Activated naive CD8-positive, alpha-beta T cell treated with anti-CD3 and anti-CD28 coated beads for 36 hours (primary cell): ENCODE data around the gene ERGIC1. TPM values are rescaled to one million over a fixed set of nuclear protein-coding genes. Genes with fewer than 3 reads are reported as not detected.

Experiments used
- DNase-seq: peaks from one replicate; pipeline ENCODE4 v3.0.0; 2021
- H3K27ac Mint-ChIP-seq: one replicate; pipeline ENCODE4 v1.8.0; 2022; ENCODE audit warnings: mild to moderate bottlenecking, moderate library complexity, mixed read lengths
- H3K27me3 Mint-ChIP-seq: one replicate; pipeline ENCODE4 v1.8.0; 2022; ENCODE audit warnings: mild to moderate bottlenecking, mixed read lengths
- H3K36me3 Mint-ChIP-seq: one replicate; pipeline ENCODE4 v1.8.0; 2021; ENCODE audit warnings: mild to moderate bottlenecking, mixed read lengths
- H3K4me1 Mint-ChIP-seq: one replicate; pipeline ENCODE4 v1.8.0; 2021; ENCODE audit warnings: mixed read lengths
- H3K4me3 Mint-ChIP-seq: one replicate; pipeline ENCODE4 v1.8.0; 2022; ENCODE audit warnings: mild to moderate bottlenecking, moderate library complexity, mixed read lengths
- H3K9me3 Mint-ChIP-seq: one replicate; pipeline ENCODE4 v1.8.0; 2022; ENCODE audit warnings: mixed read lengths
- total RNA-seq, 2 experiments: library from RNA; stranded (reverse); gene quantifications; one replicate each; pipeline ENCODE4 v1.2.3, GENCODE V29; 2021

ERGIC1 gene
- total RNA-seq, 2 experiments from 2014 or later = 45.9 to 46.9 TPM

- Mint-ChIP-seq H3K27me3 (no peaks in the 10 kb centered on the region), H3K4me3 (peak overlapping the region; percentile 16), H3K4me1 (peaks cover 35% of the 10 kb centered on the region), H3K36me3 (peaks cover 13% of the 10 kb centered on the region), H3K27ac (peak overlapping the region; percentile 45), H3K9me3 (no peaks in the 10 kb centered on the region)
- DNase-seq = no peak
Measured at GRCh38 chr5:172832383-172833315, 1.4 kb upstream of the ERGIC1 start.

DNA sequence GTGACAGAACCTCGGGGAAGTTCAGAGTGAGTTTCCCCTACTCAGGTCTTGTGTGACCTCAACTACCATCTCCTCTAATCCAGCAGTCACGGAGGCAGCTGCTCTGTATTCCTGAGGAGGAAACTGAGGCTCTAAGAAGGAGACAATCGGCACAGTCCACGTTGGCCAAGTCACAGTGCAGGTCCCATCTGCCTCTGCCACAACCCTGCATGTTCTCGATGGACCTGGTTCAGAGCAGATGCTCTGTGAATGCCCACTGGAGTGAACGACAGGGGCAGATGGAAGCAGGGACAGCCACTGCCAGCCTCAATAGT lies 722 bp upstream of the ERGIC1 start:
- Mint-ChIP-seq H3K27me3 (no peaks in the 10 kb centered on the region), H3K9me3 (no peaks in the 10 kb centered on the region), H3K27ac (peak overlapping the region; percentile 45), H3K4me1 (peaks cover 40% of the 10 kb centered on the region), H3K36me3 (peaks cover 13% of the 10 kb centered on the region), H3K4me3 (peak overlapping the region; percentile 86)
- no peak for DNase-seq

- Mint-ChIP-seq H3K4me3 (peak overlapping the region; percentile 86), H3K27ac (peak overlapping the region; percentile 76), H3K4me1 (peaks cover 40% of the 10 kb centered on the region), H3K27me3 (no peaks in the 10 kb centered on the region), H3K9me3 (no peaks in the 10 kb centered on the region), H3K36me3 (peaks cover 15% of the 10 kb centered on the region)
- no peak for DNase-seq
Measured at GRCh38 chr5:172834415-172835289, 601 bp downstream of the ERGIC1 start.

GRCh38 chr5:172835290-172835993 lies 1.4 kb downstream of the ERGIC1 start:
- Mint-ChIP-seq H3K27me3 (no peaks in the 10 kb centered on the region), H3K4me1 (peaks cover 40% of the 10 kb centered on the region), H3K9me3 (no peaks in the 10 kb centered on the region), H3K36me3 (peaks cover 15% of the 10 kb centered on the region), H3K27ac (peak overlapping the region; percentile 76), H3K4me3 (peak overlapping the region; percentile 86)
- DNase-seq = no peak

DNA sequence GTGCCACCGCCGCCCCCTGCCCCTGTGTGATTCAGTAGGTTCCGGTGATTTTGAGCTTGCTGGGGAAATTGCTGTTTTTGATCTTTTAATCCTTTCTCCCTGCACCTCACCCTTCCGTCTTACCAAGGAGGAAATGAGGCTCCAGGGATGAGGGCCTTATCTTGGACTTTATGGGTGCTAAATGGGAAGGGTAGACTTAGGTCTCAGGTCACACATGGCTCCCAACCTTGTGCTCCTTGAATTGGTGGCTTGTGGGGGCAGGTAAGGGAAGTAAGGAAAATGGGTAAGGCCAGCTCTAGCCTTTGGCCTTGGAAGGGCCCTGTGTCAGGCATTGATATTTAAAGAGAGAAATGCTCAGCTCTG lies 1.9 kb downstream of the ERGIC1 start:
- Mint-ChIP-seq H3K9me3 (no peaks in the 10 kb centered on the region), H3K36me3 (peaks cover 15% of the 10 kb centered on the region), H3K27me3 (no peaks in the 10 kb centered on the region), H3K4me1 (peaks cover 40% of the 10 kb centered on the region), H3K27ac (no peak overlapping the region), H3K4me3 (peak overlapping the region; percentile 6)
- DNase-seq = no peak

- peaks cover 40% of the 10 kb centered on the region for H3K4me1 Mint-ChIP-seq
- no peaks in the 10 kb centered on the region for H3K27me3 Mint-ChIP-seq
- peak overlapping the region; percentile 59 for H3K4me3 Mint-ChIP-seq
- no peaks in the 10 kb centered on the region for H3K9me3 Mint-ChIP-seq
- peak; percentile 55 for DNase-seq
- peaks cover 19% of the 10 kb centered on the region for H3K36me3 Mint-ChIP-seq
- H3K27ac Mint-ChIP-seq = peak overlapping the region; percentile 81
Measured at GRCh38 chr5:172837640-172838039, 3.6 kb downstream of the ERGIC1 start.

DNA sequence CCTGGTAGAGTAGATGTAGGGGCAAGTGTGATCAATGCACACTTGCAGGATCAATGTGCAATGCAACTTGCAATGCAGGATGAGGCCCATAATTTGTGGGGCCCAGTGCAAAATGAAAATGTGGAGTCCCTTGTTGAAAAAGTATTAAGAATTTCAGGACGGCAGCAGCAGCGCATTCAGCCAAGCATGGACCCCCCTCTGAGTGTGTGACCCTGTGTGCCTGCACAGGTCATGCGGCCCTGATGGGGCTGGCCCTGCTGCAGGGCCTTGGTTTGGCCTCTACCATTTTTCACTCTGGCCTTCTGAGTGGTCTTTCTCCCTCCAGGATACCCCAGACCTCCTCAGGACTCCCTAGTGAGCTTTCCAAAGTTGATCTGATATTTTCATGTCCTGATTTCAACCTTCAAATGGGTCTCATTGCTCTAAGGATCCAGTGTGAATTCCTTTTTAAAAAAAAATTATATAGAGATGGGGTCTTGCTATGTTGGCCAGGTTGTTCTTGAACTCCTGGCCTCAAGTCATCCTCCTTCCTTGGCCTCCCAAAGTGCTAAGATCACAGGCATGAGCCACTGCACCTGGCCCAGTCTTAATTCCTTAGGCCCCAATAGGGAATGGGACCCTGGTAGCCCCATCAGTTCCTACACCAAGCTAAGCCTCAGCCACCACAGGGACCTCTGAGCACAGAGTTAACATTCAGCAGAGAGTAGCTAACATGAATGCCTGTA lies 4.3 kb downstream of the ERGIC1 start:
- peaks cover 21% of the 10 kb centered on the region for H3K36me3 Mint-ChIP-seq
- H3K4me3 Mint-ChIP-seq = no peak overlapping the region
- H3K27ac Mint-ChIP-seq = peak overlapping the region; percentile 81
- peaks cover 37% of the 10 kb centered on the region for H3K4me1 Mint-ChIP-seq
- no peak for DNase-seq
- no peaks in the 10 kb centered on the region for H3K27me3 Mint-ChIP-seq
- no peaks in the 10 kb centered on the region for H3K9me3 Mint-ChIP-seq

DNA sequence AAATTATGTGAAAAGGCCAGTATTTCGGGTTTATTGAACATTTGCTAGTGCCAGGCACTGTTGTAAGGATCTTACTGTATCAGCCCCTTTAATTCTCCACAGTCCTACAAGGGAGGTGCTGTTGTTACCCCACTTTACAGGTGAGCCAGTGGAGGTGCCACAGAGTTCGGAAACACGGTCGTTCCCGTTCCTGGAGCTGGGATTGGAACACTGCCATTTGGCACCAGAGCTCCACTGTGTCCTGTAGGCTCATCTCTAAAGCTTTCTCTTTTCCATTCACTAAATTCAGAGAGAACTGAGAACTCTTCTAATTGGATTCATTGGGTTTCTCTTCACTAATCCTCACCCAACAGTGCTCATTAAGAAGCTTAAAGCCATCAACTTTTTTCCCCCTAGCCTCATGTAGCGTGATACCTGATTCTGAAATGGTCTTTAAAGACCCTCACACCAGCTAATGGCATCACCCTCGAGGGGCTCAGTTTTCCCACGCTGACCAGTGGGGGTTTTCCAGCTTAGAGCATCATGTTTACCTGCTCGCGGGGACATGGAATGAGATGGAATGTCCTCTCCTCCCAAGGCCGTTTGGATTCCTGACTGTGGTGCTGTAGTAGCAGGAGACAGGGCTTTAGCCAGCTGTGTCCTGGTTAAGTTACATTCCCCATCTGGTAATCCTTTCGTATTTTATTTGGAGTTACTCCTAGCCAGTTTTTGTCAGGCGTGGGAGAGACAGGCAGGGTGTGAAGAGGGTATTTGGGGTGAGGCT lies 5.8 kb downstream of the ERGIC1 start:
- Mint-ChIP-seq H3K27me3 (no peaks in the 10 kb centered on the region), H3K4me1 (peaks cover 38% of the 10 kb centered on the region), H3K36me3 (peaks cover 22% of the 10 kb centered on the region), H3K9me3 (no peaks in the 10 kb centered on the region), H3K4me3 (no peak overlapping the region), H3K27ac (no peak overlapping the region)
- DNase-seq = no peak

DNA sequence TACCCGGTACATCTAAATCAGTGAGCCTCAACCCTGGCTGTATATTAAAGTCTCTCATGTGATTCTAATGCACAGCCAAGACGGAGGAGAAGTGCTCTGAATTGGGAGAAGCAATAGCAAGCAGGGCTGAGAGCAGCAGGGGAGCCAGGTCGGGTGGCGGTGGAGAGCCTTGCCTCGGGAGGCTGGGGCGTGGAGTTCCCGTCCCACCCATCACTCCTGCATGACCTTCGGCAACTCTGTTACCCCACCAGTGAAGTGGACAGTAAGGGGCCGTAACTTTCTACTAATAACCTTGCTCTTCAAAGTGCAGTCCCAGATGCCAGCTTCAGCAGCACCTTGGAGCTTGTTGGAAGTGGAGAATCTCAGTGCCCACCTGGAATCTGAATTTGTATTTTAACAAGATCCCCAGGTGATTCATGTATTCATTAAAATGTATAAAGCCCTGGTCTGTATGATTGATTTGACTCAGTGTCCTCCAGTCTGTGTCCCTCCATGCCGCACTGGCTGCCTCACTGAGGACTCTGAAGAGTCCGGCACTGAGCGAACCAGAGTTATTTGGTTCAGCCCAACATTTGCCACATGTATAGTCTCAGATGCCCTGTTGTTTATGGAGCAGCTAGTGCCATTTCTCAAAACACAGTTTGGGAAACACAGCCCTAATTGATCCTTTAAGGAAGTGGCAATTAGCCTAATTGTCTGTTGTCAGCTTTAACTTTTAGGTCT lies 6.5 kb downstream of the ERGIC1 start:
- H3K4me3 Mint-ChIP-seq = no peak overlapping the region
- DNase-seq = no peak
- H3K9me3 Mint-ChIP-seq = no peaks in the 10 kb centered on the region
- peaks cover 22% of the 10 kb centered on the region for H3K36me3 Mint-ChIP-seq
- peaks cover 34% of the 10 kb centered on the region for H3K4me1 Mint-ChIP-seq
- H3K27ac Mint-ChIP-seq = peak overlapping the region; percentile 29
- no peaks in the 10 kb centered on the region for H3K27me3 Mint-ChIP-seq

DNA sequence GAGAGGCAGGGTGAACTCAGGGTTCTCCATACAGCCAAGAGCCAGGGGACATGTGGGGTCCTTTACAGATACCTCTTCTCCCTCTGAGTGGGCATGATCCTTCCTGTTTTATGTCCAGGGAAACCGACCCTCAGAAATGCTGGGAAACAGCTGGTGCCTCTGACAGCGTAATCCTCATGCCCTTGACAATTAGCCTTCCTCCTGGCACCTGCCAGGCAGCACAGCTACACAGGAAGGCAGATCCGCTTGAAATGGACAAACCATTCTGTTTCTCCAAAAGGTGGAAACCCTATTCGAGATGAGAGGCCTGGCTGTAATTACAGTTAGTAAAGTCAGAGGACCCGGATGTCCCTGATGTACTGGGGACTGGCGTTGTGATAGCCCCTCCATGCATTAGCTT lies 7.2 kb downstream of the ERGIC1 start:
- H3K4me1 Mint-ChIP-seq = peaks cover 31% of the 10 kb centered on the region
- no peak overlapping the region for H3K4me3 Mint-ChIP-seq
- H3K27ac Mint-ChIP-seq = peak overlapping the region; percentile 20
- H3K36me3 Mint-ChIP-seq = peaks cover 19% of the 10 kb centered on the region
- H3K27me3 Mint-ChIP-seq = no peaks in the 10 kb centered on the region
- no peak for DNase-seq
- H3K9me3 Mint-ChIP-seq = no peaks in the 10 kb centered on the region

DNA sequence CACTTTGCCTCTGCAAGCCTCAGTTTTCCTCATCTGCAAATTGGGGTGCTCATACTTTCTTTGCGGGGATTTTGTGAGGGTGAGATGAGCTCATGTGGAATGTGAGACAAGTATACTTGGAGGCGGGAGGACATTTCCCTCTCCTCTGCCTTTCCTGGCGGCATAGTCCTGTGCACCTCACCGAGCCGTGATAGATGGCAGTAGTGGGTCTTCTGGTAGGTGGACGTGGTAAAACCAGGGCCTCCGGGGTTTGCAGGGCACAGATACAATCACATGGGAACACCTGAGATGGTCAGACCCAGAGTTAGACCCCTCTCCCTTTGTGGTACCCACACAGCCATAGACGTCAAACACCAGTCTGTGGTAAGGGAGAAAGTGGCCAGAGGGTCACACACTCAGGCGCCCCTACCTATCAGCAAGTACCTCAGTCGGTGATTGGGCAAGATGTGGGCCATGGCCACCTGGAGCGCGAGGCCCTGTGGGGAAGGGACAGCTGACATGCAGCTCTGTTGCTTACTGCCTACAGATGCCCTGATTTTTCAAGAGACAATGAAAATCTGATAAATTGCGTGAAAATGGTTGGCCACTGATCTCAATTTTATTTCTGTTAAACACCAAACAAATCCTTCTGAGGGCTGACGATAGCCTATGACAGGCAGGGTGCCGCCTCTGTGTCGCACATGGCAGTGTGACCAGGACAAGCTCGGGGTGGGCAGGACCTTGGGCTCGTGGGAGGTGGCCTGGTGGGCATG lies 9.9 kb downstream of the ERGIC1 start:
- Mint-ChIP-seq H3K9me3 (no peaks in the 10 kb centered on the region), H3K36me3 (peaks cover 9% of the 10 kb centered on the region)

DNA sequence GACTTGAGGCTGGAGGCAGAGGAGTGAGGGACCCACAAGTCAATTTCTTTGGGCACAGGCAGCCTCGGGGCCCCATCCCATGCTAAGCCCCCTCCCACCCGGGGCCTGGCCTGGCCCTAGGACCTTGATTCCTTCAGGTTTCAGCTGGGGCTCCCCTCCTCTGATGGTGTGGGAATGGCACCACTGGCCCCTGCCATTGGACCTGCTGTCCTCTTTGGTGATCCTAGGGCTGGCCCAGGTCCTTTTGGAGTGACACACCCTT lies 10.5 kb downstream of the ERGIC1 start:
- DNase-seq = no peak
- Mint-ChIP-seq H3K27me3 (no peaks in the 10 kb centered on the region), H3K4me3 (no peak overlapping the region), H3K27ac (no peak overlapping the region), H3K9me3 (no peaks in the 10 kb centered on the region), H3K4me1 (peaks cover 24% of the 10 kb centered on the region), H3K36me3 (peaks cover 7% of the 10 kb centered on the region)

More for the DNA sequence above, 9.9 kb downstream of the ERGIC1 start:
- Mint-ChIP-seq H3K27me3 (no peaks in the 10 kb centered on the region), H3K4me1 (peaks cover 20% of the 10 kb centered on the region), H3K27ac (no peak overlapping the region), H3K4me3 (no peak overlapping the region)
- no peak for DNase-seq

GRCh38 chr5:172845154-172845553 lies 11.1 kb downstream of the ERGIC1 start:
- H3K9me3 Mint-ChIP-seq = no peaks in the 10 kb centered on the region
- H3K4me3 Mint-ChIP-seq = no peak overlapping the region
- DNase-seq = no peak
- H3K27ac Mint-ChIP-seq = no peak overlapping the region
- peaks cover 7% of the 10 kb centered on the region for H3K36me3 Mint-ChIP-seq
- no peaks in the 10 kb centered on the region for H3K27me3 Mint-ChIP-seq
- H3K4me1 Mint-ChIP-seq = peaks cover 29% of the 10 kb centered on the region
